Measurements from ENCODE around the gene TMPRSS6.
A peak's percentile ranks its signal among the peaks of the same experiment; 100 is the strongest.

TMPRSS6 gene

DNA sequence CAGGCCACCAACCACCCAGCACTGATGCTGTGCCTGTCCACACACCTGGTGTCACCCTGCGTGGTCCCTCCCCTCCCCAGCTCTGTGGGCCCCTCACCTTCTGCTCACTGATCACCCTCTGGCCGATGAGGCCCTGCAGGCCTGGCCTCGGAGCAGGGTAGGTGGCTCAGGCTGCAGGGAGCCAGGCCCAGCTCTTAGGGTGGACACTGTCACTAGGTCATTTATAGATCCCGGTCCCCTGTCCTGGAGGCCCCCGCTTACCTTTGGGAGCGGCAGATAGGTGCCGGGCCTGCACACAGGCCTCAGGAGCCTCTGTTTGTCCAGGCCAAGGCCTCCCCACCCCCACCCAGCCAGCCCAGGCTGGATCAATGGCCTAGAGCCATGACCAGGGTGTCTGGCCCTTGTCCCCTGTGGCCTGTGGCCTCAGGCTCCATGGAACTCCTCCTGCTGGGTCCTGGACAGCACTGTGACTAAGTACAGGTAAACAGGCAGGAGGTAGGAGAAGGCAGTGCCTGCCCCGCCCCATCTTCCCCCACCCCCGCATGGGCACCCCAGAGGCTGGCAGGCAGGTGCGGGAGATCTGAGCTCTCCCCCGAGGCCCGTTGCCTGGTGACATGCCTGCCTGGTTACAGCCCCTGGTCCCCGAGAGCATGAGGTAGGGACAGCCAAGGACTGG lies at the start of gene TMPRSS6:
Gene TMPRSS6 (minus strand): TSS at position 472 of the 676 bp plus-strand sequence. CDS start 6,296 bp downstream, outside the sequence.
- DNase-seq = no peak

- DNase-seq = no peak
Observed at GRCh38 chr22:37158963-37159290, 49.4 kb upstream of the TMPRSS6 start.

DNA sequence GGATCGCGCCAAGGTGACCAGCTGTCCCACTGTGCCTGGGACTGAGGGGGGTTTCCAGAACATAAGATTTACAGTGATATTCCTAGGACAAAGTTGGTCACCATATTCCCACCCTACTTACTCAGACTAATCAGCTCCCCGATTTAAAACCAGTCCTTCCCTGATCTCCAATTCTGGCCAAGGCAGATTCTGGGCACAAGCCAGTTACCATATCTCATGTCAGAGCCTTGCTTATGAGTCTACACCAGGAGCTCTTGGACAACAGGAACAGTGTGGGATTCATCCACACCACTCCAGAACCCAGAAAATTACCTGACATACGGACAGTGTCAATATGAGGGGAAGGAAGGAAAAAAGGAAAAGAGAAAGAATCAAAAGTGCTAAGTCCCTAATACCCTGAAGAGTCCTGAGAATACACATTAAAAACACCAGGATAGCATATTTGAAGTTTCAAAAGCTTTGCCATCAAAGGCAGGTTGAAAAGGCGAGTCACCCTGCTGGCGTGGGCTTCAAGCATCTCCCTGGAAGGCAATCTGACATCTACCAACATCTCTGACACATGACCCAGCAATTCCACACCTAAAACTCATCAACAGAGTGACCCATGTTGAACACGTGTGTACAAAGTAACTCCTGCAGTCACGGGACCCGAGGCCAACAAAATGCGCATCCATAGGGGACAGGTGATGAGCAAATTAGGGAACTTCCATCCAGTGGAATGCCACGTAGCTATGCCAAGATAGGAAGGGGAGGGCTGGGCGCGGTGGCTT lies 48.2 kb upstream of the TMPRSS6 start:
- DNase-seq = no peak

- no peak for DNase-seq
Observed at GRCh38 chr22:37156686-37157435, 47.3 kb upstream of the TMPRSS6 start.

DNA sequence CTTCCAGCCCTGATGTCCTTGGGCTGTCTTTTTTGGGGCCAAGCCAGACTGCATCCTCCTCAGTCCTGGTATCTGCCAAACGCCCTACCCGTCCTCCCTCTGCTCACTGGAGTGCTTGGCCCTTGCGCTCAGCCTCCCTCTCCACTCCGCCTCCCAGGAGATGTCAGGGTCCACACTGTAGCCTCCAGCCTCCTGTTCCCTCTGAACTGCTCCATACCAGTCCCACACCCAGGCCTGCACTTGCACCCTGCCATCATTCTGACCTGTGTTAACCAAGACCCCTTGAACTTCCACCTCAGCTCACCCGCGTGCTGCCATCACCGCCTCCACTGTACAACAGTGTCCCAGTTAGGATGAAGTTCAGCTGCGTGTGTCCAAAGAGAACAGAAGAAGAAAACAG lies 46.5 kb upstream of the TMPRSS6 start:
- no peak for DNase-seq

GRCh38 chr22:37154925-37155712 lies 45.6 kb upstream of the TMPRSS6 start:
- DNase-seq = no peak

- no peak for DNase-seq
Observed at GRCh38 chr22:37153901-37154300, 44.4 kb upstream of the TMPRSS6 start.

GRCh38 chr22:37151401-37151800 lies 41.9 kb upstream of the TMPRSS6 start:
- no peak for DNase-seq

DNA sequence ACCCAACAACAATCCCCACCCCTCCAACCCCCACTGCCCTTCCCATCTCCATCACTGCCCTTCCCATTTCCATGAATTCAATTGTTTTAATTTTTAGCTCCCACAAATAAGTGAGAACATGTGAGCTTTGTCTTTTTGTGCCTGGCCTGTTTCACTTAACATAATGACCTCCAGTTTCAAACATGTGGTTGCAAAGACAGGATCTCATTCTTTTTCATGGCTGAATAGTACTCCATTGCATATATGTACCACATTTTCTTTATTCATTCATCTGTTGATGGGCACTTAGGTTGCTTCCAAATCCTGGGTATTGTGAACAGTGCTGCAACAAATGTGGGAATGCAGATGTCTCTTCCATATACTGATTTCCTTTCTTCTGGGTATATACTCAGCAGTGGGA lies 41.2 kb upstream of the TMPRSS6 start:
- no peak for DNase-seq

GRCh38 chr22:37148742-37149665 lies 39.5 kb upstream of the TMPRSS6 start:
- DNase-seq = no peak

DNA sequence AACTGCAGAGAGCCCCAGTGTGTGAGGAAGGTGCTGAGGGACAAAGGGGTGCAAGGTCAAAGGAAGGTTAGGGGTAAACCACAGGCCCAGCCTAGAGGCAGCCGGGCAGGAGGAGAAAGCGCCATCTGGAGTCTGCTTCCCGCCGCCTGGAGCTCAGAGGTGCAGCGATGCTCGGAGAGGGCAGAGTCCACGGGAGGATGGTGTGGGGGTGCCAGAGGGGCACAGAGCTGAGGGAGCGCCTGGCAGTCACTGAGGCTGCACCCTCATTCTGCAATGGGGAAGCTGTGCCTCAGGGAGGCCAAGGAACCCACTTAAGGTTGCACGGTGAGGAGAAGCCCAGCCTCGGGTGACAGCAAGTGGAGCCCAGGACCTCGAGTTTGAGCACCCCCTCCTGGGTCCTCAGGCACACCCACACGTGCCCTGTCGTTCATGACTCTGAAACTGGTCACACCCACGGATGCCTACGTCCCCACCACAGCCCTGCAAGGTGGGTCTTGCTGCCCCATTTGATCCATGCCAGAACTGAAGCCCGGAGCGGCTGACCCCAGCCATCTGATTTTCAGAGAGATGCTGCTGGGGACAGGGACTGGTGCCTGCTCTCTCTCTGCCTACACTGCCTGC lies 38.6 kb upstream of the TMPRSS6 start:
- peak; percentile 58 for DNase-seq

GRCh38 chr22:37147186-37147990 lies 37.9 kb upstream of the TMPRSS6 start:
- DNase-seq = peak; percentile 43

DNA sequence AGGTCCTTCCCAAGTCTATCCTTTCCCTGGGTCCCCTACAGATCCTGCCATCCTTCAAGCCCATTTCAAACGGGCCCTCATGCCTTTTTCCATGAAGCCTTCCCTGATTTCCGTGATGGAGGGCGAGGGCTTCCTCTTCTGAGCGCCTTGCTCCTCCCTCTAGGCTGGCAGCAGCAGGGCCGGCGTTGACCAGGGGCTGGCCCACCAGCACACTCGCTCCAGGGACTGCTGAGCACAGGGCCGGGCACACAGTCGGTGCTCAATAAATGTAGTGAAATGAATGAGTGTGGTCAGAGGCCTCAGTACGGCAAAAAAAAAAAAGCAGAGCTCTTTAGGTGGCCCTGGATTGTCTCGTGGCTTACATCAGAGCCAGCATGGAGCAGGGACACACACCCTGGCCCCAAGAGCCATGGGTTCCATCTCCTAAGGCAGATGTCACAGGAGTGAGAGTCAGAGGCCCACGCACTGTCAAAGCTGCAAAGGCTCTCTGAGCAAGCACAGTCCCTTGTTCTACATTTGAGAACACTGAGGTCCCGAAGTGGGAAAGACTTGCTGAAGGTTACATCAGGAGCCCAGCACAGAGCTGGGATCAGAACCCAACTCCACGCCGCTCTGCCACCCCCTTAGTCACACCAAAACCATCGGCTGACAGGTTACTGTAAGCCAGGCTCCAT lies 37.1 kb upstream of the TMPRSS6 start:
- no peak for DNase-seq

DNA sequence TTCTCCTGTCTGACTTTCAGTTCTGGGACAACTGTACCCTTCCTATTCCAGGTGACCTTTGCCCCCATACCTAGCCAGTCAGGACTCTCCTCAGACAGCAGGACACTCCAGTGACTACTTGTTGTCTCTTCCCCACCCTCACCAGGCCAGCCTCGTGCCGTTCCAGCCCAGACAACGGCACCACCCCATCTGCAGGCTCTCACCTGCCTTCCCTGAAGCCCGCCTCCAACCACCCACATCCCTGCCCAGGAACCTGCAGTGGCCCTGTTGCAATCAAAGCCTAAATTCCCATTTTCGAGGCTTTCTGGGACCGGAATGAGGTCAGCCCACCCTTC lies 36.5 kb upstream of the TMPRSS6 start:
- no peak for DNase-seq

- DNase-seq = no peak
Observed at GRCh38 chr22:37145180-37146050, 35.9 kb upstream of the TMPRSS6 start.

DNA sequence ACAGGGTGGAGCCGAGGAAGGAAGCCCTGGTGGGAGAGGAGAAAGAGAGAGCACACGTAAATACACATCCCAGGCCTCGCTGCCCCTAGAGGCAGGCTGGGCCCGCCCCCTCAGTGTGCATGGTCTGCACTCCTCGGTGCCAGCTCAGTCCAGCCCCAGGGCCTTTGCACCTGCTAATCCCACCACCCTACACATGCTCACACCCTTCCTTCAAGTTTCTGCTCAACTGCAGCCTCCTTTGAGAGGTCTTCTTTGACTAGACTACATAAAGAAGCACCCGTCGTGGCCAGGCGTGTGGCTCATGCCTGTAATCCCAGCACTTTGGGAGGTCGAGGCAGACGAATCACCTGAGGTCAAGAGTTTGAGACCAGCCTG lies 34.7 kb upstream of the TMPRSS6 start:
- no peak for DNase-seq

- DNase-seq = no peak
Observed at GRCh38 chr22:37141971-37142370, 32.5 kb upstream of the TMPRSS6 start.

- no peak for DNase-seq
Observed at GRCh38 chr22:37141476-37141875, 32.0 kb upstream of the TMPRSS6 start.

- DNase-seq = no peak
Observed at GRCh38 chr22:37140686-37141323, 31.3 kb upstream of the TMPRSS6 start.
